Endothelial cell (in vitro differentiated cells): Measurements from ENCODE around the gene SNRPD2. TPM values are rescaled to one million over a fixed set of nuclear protein-coding genes. Genes with fewer than 3 reads are reported as not detected.

Experiments
- DNase-seq: peaks from one replicate; pipeline ENCODE4 v3.0.0; 2021; ENCODE audit warnings: low spot score
- H3K27ac Mint-ChIP-seq: one replicate; pipeline ENCODE4 v1.8.0; 2021; ENCODE audit warnings: mixed read lengths, inconsistent platforms; ENCODE audit not compliant: unreplicated experiment
- H3K27me3 Mint-ChIP-seq: one replicate; pipeline ENCODE4 v1.8.0; 2021; ENCODE audit warnings: mild to moderate bottlenecking, moderate library complexity, mixed read lengths, inconsistent platforms; ENCODE audit not compliant: unreplicated experiment
- H3K36me3 Mint-ChIP-seq: one replicate; pipeline ENCODE4 v1.8.0; 2021; ENCODE audit warnings: mild to moderate bottlenecking, low read depth, mixed read lengths, inconsistent platforms; ENCODE audit not compliant: unreplicated experiment
- H3K4me1 Mint-ChIP-seq: one replicate; pipeline ENCODE4 v1.8.0; 2021; ENCODE audit warnings: mild to moderate bottlenecking, mixed read lengths, inconsistent platforms; ENCODE audit not compliant: unreplicated experiment
- H3K4me3 Mint-ChIP-seq: one replicate; pipeline ENCODE4 v1.8.0; 2021; ENCODE audit warnings: mild to moderate bottlenecking, mixed read lengths, inconsistent platforms; ENCODE audit not compliant: unreplicated experiment
- H3K9me3 Mint-ChIP-seq: one replicate; pipeline ENCODE4 v1.8.0; 2021; ENCODE audit warnings: mixed read lengths, inconsistent platforms; ENCODE audit not compliant: unreplicated experiment
- CTCF ChIP-seq: fragments of 200-600 bp; sonication (generic); IDR thresholded peaks from one replicate; pipeline ENCODE4 v1.5.0; 2021; ENCODE audit warnings: antibody characterized with exemption; ENCODE audit not compliant: unreplicated experiment
- total RNA-seq: library from RNA; stranded (reverse); fragmentation: NEBNext Ultra II Directional; extraction: Animal tissue kit (Norgen Biotek cat#: 25700); gene quantifications from one replicate; pipeline ENCODE4 v1.2.1, GENCODE V29; 2021; ENCODE audit not compliant: unreplicated experiment

SNRPD2 gene
- total RNA-seq, 1 donor from 2014 or later: 479 TPM

DNA sequence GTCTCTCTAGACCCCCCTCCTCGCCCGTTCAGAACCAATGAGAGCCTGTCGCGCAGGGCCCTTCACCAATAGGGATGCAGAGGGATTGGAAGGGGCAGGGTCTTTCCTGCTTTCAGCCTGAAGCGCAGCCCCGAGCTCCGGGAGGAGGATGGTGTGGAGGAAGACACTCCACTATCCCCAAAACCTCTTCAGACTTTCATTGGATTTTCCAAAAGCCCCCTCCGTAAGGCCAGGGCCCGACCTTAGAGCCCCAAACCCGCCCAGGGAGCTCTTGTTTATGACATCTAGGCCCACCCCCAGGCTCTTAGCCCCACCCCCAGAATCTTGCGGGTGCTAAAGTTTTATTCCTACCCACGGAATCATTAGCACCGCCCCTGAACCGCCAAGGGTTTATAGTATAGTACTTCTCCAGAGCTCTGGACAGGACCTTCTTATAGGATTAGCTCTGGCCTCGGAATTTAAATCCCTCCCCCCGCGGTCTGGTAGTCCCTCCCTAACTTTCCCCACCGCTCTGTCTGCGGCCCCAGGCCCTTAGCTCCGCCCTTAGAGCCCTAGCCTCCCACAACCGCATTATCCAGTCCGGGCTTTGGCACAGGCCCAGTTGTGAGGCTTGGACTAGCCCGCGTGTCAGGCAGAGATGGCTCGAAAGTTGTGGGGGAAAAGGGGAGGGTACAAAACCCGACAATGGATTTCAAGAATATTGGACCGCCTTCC, 46.0 kb downstream of the SNRPD2 start:
- Mint-ChIP-seq H3K4me1 (peaks cover 16% of the 10 kb centered on the region), H3K4me3 (no peak overlapping the region), H3K27ac (no peak overlapping the region), H3K36me3 (peaks cover 3% of the 10 kb centered on the region), H3K27me3 (peaks cover 8% of the 10 kb centered on the region), H3K9me3 (no peaks in the 10 kb centered on the region)
- peak; percentile 46 for DNase-seq
- no peak for TF ChIP-seq CTCF

DNA sequence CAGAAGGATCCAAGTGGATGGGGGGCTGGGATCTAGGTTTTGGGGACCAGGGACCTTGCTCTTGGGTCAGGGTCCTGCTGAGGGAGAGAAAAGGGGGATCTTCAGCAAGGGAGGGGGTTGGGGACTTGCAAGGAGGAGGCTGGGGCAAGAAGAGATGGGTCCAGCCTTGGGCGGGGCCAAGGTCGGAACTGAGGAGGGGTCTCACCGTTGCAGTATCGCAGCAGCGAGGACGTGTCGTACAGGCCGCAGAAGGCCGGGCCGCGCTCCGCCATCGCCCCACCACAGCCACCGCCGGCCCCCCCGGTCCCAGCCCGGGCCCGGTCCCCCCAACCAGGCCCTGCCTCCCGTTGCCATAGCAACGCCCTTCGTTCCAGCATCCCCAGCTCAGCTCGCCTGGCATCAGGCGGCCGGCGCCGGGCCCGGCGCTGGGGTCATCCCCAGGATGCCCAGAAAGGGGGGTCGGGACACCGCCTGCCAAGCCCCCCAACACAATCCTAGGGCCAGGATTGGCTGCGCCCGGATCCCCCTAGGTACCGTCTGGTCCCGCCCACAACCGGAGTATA, 46.6 kb downstream of the SNRPD2 start:
- H3K27me3 Mint-ChIP-seq: peaks cover 8% of the 10 kb centered on the region
- TF ChIP-seq CTCF: no peak
- no peak overlapping the region for H3K4me3 Mint-ChIP-seq

DNA sequence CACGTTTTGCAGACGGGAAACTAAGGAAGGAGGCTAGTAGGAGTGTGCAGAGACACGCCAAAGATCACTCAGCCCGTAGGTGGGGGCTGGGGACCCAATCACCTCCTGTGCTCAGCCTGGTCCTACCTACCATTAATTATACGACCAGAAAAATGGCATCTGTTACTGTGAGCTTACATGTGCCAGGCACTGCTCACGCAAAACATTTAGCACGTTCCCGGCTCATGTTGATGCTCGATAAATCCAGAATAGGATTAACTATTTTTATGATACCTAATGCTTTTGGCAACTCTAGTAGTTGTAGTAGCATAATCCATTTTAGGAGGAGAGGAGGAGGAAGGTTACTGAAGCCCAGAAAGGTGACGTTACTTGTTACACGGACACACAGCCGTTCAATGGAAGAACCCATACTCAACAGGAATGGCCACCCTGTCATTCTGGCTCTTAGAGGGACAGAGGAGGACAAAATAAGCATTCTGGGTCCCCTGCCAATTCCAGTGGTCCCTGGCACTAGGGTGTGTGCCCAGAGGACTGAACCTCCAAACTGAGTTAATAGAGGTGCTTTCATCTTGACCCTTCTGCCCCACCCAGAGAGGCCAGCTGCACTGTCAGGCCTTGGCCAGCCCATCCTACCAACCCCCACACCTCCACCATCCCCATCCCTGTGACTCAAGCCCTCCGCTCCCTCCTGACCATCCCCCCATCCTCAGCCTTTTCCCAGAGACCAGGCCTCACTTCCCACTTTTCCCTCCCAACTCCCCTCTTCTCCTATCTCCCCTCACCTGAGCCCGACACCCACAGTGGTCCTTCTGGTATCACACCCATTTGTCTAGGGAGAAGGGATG, 47.6 kb downstream of the SNRPD2 start:
- Mint-ChIP-seq H3K4me1 (peaks cover 17% of the 10 kb centered on the region), H3K9me3 (no peaks in the 10 kb centered on the region), H3K27me3 (peaks cover 6% of the 10 kb centered on the region), H3K4me3 (no peak overlapping the region), H3K27ac (no peak overlapping the region), H3K36me3 (peaks cover 5% of the 10 kb centered on the region)
- no peak for DNase-seq
- TF ChIP-seq CTCF: no peak

More for the DNA sequence above, 46.6 kb downstream of the SNRPD2 start:
- no peak for DNase-seq
- Mint-ChIP-seq H3K9me3 (no peaks in the 10 kb centered on the region), H3K27ac (no peak overlapping the region), H3K4me1 (peaks cover 17% of the 10 kb centered on the region), H3K36me3 (peaks cover 5% of the 10 kb centered on the region)

GRCh38 chr19:45643024-45643926, 48.5 kb downstream of the SNRPD2 start:
- H3K27me3 Mint-ChIP-seq: peaks cover 6% of the 10 kb centered on the region
- TF ChIP-seq CTCF: peak; percentile 96

More at GRCh38 chr19:45643024-45643926, 48.5 kb downstream of the SNRPD2 start:
- Mint-ChIP-seq H3K36me3 (peaks cover 5% of the 10 kb centered on the region), H3K27ac (no peak overlapping the region), H3K9me3 (no peaks in the 10 kb centered on the region), H3K4me1 (peaks cover 24% of the 10 kb centered on the region), H3K4me3 (peak overlapping the region; percentile 91)
- peak; percentile 96 for DNase-seq
